ENCODE results near the gene CEP170B. TPM values are rescaled to one million over a fixed set of nuclear protein-coding genes. Genes with fewer than 3 reads are reported as not detected.

The CEP170B gene
- total and polyA plus RNA-seq, 2 of the 13 experiments (the other 11 are each of a cell fraction or from before 2014, with no cell fraction given) = 4.3 to 8.8 TPM

- no peaks in the 10 kb centered on the region for H3K4me1 ChIP-seq (ENCODE audit: insufficient read depth, low read length)
- H2AFZ ChIP-seq (ENCODE audit: low read length) = no peak overlapping the region
- no peaks in the 10 kb centered on the region for H4K20me1 ChIP-seq (ENCODE audit: insufficient read depth, low read length)
- ChIA-PET POLR2A (no interaction called here), CTCF (ENCODE audit: low intra/inter-chr PET ratio, low total read pairs) (no interaction called here)
- no peaks in the 10 kb centered on the region for H3K36me3 ChIP-seq (replicated peaks in 1 of 2; ENCODE audit: control insufficient read depth in 1 of 2, insufficient read depth in 2 of 2, low read length in 2 of 2)
- no peak for ATAC-seq
- FAIRE-seq = no peak
- no peaks in the 10 kb centered on the region for H3K9me3 ChIP-seq (ENCODE audit: low read length)
- H3K79me2 ChIP-seq (ENCODE audit: insufficient read depth, low read length) = no peaks in the 10 kb centered on the region
- no peak overlapping the region for H3K4me3 ChIP-seq (replicated peaks in 1 of 3; ENCODE audit: insufficient read depth in 1 of 3, low read depth in 2 of 3, low read length in 3 of 3)
- no peaks in the 10 kb centered on the region for H3K27me3 ChIP-seq (ENCODE audit: control insufficient read depth in 1 of 2, insufficient read depth in 2 of 2, low read length in 2 of 2)
- WGBS (ENCODE audit: low lambda C conversion rate) = 96% methylated on average over 4 of the region's 4 CpGs
- H3K9ac ChIP-seq (ENCODE audit: insufficient read depth, low read depth, low read length) = no peak overlapping the region
- TF ChIP-seq ZFX (CRISPR knock-in tag; IDR thresholded peaks at IDR 0.05; ENCODE audit: low read depth) (no peak), TARDBP (CRISPR knock-in tag; IDR thresholded peaks at IDR 0.05) (peak; percentile 49; the same call in 1 of the 2 replicates)
- in situ Hi-C loops (cut with HindIII; ENCODE audit: extremely low pct_ligation_motif_present, low pct_unique_long_range_greater_than_20kb) (no loop called here), intact Hi-C loops (cut with micrococcal nuclease; ENCODE audit: unreplicated experiment) (no loop called here)
- H3K4me2 ChIP-seq (ENCODE audit: low read depth, low read length) = no peak overlapping the region
- BruUV-seq (replicated peaks) = no TSS peak
- no peak for DNase-seq (ENCODE audit: low spot score)
- no peak overlapping the region for H3K27ac ChIP-seq (ENCODE audit: extremely low read length, insufficient read depth, low read length)
Observed at GRCh38 chr14:104891121-104891551, 26.1 kb downstream of the CEP170B start.

- Histone ChIP-seq H3K4me2 (ENCODE audit: low read depth, low read length) (no peak overlapping the region), H3K9ac (ENCODE audit: insufficient read depth, low read depth, low read length) (no peak overlapping the region), H3K27ac (ENCODE audit: extremely low read length, insufficient read depth, low read length) (no peak overlapping the region), H2AFZ (ENCODE audit: low read length) (no peak overlapping the region), H3K4me1 (ENCODE audit: insufficient read depth, low read length) (peaks cover 2% of the 10 kb centered on the region; the same call in 1 of the 2 replicates), H3K4me3 (replicated peaks in 1 of 3; ENCODE audit: insufficient read depth in 1 of 3, low read depth in 2 of 3, low read length in 3 of 3) (no peak overlapping the region), H4K20me1 (ENCODE audit: insufficient read depth, low read length) (no peaks in the 10 kb centered on the region), H3K27me3 (ENCODE audit: control insufficient read depth in 1 of 2, insufficient read depth in 2 of 2, low read length in 2 of 2) (no peaks in the 10 kb centered on the region), H3K79me2 (ENCODE audit: insufficient read depth, low read length) (no peaks in the 10 kb centered on the region), H3K9me3 (ENCODE audit: low read length) (no peaks in the 10 kb centered on the region), H3K36me3 (replicated peaks in 1 of 2; ENCODE audit: control insufficient read depth in 1 of 2, insufficient read depth in 2 of 2, low read length in 2 of 2) (no peaks in the 10 kb centered on the region)
- FAIRE-seq (no peak), DNase-seq (ENCODE audit: low spot score) (no peak), ATAC-seq (no peak)
- ChIA-PET CTCF (ENCODE audit: low intra/inter-chr PET ratio, low total read pairs) (no interaction called here), POLR2A (no interaction called here)
- intact Hi-C loops (cut with micrococcal nuclease; ENCODE audit: unreplicated experiment) = no loop called here
- in situ Hi-C loops (cut with HindIII; ENCODE audit: extremely low pct_ligation_motif_present, low pct_unique_long_range_greater_than_20kb) = no loop called here
- 89% methylated on average over 8 of the region's 13 CpGs for WGBS (ENCODE audit: low lambda C conversion rate)
- no TSS peak for BruUV-seq (replicated peaks)
- TF ChIP-seq ARNT2 (CRISPR knock-in tag; IDR thresholded peaks at IDR 0.05; ENCODE audit: low read depth) (no peak), PAF1 (CRISPR knock-in tag; IDR thresholded peaks at IDR 0.05) (no peak), ZBTB39 (CRISPR knock-in tag; IDR thresholded peaks at IDR 0.05) (no peak), SMAD9 (CRISPR knock-in tag; IDR thresholded peaks at IDR 0.05) (no peak), FOXP1 (IDR thresholded peaks at IDR 0.05) (no peak), FOXP1 (CRISPR knock-in tag; IDR thresholded peaks at IDR 0.05) (no peak), RFX1 (IDR thresholded peaks at IDR 0.05) (no peak), ZNF264 (CRISPR knock-in tag; IDR thresholded peaks at IDR 0.05) (no peak), CERS6 (CRISPR knock-in tag; IDR thresholded peaks at IDR 0.05) (no peak), RBAK (CRISPR knock-in tag; IDR thresholded peaks at IDR 0.05) (no peak), MTF1 (CRISPR knock-in tag; IDR thresholded peaks at IDR 0.05) (no peak), DPF2 (CRISPR knock-in tag; IDR thresholded peaks at IDR 0.05; ENCODE audit: borderline replicate concordance, low read depth) (no peak), SUZ12 (IDR thresholded peaks at IDR 0.05; ENCODE audit: low read depth, low read length) (no peak), CENPX (CRISPR knock-in tag; IDR thresholded peaks at IDR 0.05) (no peak)
- TF ChIP-seq, protein P1, sequence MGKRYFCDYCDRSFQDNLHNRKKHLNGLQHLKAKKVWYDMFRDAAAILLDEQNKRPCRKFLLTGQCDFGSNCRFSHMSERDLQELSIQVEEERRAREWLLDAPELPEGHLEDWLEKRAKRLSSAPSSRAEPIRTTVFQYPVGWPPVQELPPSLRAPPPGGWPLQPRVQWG (CRISPR knock-in tag; IDR thresholded peaks at IDR 0.05; ENCODE audit: borderline replicate concordance, low read depth) = no peak
Observed at GRCh38 chr14:104891664-104892530, 26.8 kb downstream of the CEP170B start.
